GM18867 (cell line): ENCODE measurements around the gene MELTF.

Source experiments
- ATAC-seq: cut with Tn5 transposase; IDR thresholded peaks from one replicate; pipeline ENCODE4 v1.9.1; 2021; ENCODE audit warnings: mild to moderate bottlenecking, moderate library complexity; ENCODE audit not compliant: unreplicated experiment

The MELTF gene

GRCh38 chr3:196995027-196995426 is 34.6 kb downstream of the MELTF start:
- ATAC-seq = no peak

- no peak for ATAC-seq
Observed at GRCh38 chr3:196994056-196994455, 35.6 kb downstream of the MELTF start.

DNA sequence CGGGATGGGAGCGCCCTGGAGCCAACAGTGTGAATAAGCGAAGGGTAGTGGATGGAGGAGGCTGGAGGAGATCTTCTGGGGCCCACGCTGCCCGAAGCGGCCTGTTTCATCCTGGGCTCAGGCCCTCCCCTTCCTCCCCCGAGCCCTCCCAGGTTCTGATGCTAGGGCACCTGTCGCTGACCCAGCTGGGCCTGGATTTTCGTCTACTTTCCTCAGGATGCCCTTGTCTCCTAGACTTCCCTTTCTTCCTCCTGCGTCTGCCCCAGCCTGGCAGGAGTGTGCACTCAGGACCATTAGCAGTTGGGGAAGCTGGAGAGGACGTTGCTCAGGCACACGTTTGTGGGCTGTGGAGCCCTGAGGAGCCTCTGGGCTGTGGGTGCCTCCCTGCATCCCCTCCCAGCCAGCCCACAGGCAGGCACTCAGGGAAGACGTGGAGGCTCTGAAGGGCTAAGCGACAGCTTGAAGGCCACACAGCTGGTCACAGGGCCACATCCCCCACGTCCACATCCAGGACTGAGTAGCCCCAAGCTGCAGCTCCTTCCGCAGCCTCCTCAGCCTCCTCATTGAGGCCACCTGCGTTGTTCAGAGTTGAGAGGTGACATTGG is 37.1 kb downstream of the MELTF start:
- ATAC-seq = no peak

DNA sequence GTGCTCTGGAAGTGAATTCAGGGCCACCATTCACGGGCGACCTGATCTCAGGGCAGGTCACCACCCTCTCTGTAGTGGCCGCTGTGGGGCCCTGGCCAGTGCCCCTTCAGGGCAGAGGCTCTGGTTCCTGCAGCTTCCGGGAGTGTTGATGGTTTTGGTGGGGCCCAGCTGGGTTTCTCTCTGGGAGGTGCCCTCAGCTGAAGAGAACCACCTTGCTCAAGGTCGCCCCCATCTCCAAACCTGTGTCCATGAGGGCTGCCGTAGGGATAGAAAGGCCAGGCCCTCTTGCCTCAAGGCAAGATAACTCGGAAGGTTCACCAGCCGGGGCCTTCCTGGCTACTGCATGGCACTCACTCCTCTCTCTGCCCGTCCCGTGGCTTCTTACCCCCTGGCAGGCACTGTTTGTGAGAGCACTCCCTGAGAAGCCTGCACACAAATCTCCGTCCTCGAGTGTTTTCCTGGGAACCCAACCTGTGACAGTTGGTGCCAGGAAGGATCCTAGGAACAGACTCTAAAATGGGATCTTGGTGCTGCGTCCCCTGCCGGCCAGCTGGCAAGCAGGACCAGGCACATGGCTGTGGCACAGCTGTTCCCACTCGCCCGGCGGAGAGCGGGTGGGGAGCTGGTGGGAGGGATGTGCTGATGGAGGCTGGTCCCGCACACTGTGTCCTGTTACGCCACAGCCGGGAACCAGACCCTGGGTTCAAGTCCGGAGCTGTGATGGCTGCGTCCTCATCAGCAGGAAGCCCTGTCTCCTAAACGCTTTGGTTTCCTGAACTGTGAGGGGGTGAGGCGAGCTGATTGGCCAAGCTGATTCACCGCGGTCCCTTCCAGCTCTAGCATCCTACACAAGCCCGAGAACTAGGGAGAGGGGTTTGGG is 37.8 kb downstream of the MELTF start:
- ATAC-seq = no peak

DNA sequence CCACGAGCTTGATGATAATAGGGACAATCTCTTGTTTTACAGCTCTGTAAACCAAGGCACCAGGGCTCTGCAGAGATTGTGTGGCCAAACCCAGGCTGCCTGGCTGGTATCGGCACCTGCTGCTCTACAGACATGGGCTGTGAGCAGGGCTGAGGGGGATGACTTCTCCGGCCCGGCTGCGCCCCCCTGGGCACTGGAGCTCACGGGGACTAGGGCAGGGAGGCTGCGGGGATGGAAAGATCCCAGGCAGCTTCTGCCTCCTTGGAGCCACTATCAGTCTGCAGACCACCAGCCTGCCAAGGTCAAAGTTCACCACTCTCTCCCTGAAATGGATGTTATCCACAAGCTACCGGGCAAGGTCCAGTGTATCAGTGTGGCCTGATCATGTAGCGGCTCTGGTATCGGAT is 39.0 kb downstream of the MELTF start:
- no peak for ATAC-seq

DNA sequence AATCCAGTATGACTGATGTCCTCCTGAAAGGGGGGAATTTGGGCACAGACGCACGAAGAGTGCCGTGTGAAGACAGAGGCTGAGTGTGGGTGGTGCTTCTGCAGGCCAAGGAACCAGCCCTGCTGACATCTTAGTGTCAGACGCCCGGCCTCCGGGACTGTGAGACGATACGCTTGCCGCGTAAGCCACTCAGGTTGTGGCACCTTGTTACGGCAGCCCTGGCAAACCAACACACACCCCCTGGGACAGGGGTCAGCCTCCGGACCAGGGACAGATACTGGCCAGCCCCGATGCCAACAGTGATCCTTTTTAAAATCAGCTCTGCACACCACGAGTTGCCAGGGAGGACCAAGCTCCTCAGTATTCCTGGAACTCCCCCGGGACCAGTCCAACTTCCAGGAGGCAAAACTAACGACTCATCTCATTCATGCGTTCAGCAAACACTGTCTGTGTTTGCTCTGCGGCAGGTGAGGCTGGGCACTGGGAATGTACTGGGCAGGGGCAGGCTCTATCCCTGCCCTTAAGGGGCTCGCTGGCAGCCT is 39.8 kb downstream of the MELTF start:
- no peak for ATAC-seq

- no peak for ATAC-seq
Observed at GRCh38 chr3:196988241-196989029, 41.2 kb downstream of the MELTF start.

- ATAC-seq = no peak
Observed at GRCh38 chr3:196987022-196987421, 42.6 kb downstream of the MELTF start.

DNA sequence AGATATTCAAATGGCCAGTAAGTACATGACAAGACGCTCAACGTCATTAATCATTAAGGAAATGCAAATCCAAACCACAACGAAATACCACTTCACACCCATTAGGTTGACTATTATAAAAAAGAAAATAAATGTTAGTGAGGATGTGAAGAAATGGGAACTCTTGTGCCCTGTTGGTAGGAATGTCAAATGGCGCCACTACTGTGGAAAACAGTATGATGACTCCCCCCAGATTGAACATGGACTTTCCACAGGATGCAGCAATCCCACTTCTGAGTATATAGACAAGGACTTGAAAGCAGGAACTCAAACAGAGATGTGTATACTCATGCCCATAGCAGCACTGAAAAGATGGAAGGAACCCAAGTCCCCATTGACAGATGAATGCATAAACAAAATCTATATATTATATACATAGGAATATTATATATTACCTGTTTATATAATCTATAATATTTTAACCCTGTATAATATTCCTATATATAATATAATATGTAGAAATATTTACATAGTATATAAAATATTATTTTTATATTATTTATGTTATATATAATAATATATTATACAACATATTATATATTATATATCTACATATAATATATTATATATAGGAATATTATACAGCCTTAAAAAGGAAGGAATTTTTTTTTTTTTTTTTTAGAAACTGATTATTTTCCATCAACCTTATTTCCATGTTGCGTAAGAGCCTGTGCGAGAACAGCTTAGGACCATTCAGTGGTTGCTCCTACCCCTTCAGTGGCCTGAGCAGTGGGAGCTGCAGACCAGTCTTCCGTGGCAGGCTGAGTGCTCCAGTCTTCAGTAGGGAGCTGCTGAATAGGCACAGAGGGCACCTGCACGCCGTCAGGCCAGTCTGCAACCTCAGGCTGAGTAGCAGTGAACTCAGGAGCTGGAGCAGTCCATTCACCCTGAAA is 43.4 kb downstream of the MELTF start:
- no peak for ATAC-seq

GRCh38 chr3:196985298-196985697 is 44.3 kb downstream of the MELTF start:
- ATAC-seq = no peak

- ATAC-seq = no peak
Observed at GRCh38 chr3:196983186-196983585, 46.4 kb downstream of the MELTF start.

- ATAC-seq = no peak
Observed at GRCh38 chr3:196981657-196982056, 48.0 kb downstream of the MELTF start.

GRCh38 chr3:196979545-196979944 is 50.1 kb downstream of the MELTF start:
- no peak for ATAC-seq

- ATAC-seq = no peak
Observed at GRCh38 chr3:196976941-196977340, 52.7 kb downstream of the MELTF start.

DNA sequence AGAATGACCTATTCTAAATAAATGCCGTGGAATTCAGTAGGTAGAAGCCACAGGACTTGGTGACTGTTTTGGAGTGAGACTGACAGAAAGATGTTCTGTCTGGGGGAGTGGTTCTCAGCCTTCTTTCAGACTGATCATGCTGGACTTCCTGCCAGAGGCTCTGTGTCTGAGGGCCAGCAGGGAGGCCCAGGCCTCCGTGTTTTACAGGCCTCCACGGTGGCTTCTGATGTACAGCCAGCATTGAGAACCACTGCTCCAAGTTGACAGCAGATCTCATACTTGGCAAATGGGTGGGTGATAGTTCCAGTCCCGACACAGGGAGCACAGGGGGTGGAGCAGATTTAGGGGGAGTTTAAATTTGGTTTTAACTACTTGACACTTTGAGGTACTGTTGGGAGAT is 54.3 kb downstream of the MELTF start:
- ATAC-seq = no peak

GRCh38 chr3:196974661-196975060 is 55.0 kb downstream of the MELTF start:
- no peak for ATAC-seq

- no peak for ATAC-seq
Observed at GRCh38 chr3:196971094-196971698, 58.4 kb downstream of the MELTF start.

DNA sequence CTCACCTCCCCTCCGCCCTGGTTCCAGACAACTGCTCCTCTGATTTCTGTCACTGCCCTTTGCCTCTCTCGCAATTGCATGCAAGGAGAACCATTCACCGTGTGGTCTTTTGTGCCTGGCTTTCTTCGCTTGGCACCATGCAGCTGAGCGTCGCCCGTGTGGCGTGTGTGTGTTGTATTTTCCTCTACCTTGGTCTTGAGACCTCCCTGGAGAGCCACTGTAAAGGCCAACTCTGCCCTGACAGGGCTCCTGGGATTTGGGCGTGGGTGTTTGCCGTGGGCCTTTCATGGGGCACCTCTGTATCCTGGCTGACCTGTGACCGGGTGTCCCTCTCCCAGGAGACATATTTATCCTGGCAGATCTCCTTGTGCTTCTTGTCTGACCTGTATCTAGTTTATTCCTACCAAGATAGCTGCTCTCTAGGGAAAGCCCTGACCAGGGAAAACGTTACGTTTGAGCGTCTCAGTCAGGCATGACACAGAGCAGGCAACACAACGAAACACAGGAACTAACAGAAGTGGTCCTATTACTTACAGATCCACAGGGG is 59.0 kb downstream of the MELTF start:
- no peak for ATAC-seq

GRCh38 chr3:196969660-196970546 is 59.7 kb downstream of the MELTF start:
- peak; percentile 59 for ATAC-seq
